ENCODE data around the gene TMEM175.

Gene TMEM175

DNA sequence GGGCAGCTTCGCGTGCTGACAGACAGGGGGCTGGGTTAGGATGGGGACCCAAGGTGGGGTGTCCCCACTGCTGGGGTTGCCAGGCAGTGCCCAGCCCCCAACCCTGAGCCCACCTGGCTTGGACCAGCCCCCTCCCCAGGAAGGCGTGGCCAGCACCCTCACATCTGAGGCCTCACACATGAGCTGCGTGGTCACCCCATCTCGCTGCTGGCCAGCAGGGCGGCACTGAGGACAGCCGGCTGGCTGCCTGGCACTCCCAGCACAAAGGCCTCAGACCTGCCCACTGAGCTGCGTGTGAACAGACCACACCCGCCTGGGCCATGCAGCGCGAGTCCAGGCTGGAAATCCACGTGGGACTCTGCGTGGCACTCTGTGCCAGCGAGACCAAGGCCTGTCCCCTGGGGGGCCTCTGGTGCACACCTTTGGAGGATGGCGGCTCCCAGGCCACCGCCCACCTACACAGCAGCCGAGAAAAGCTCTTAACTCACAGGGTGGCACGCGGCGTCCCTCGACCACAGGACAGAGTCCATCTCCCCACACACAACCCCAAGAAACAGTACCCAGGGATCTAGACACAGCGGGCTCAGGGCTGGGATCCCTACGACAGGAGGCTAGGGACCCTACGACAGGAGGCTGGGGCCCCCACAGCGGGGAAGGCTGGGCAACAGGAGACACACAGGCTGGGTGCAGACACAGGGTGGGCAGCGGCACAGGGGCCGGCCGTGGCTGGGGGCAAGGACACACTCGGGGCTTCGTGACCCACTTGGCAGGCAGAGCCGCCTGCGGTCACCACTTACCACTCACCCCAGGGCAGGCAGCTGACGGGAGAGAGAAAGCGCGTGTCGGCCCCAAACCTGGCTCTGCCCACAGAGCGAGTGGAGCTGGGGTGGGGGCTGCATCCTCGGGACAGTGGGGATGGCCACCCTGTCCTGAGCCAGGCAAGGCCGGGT lies 31.3 kb downstream of the TMEM175 start:
- H3K4me3 ChIP-seq (ENCODE audit: low read length): no peak overlapping the region
- no peak overlapping the region for H3K9ac ChIP-seq (ENCODE audit: low read length)
- no peaks in the 10 kb centered on the region for H3K4me1 ChIP-seq (ENCODE audit: low read length)
- no peaks in the 10 kb centered on the region for H3K27me3 ChIP-seq (ENCODE audit: low read depth, low read length)
- TF ChIP-seq EZH2phosphoT487 (IDR thresholded peaks at IDR 0.05; ENCODE audit: low read depth): no peak
- TF ChIP-seq, protein P1, sequence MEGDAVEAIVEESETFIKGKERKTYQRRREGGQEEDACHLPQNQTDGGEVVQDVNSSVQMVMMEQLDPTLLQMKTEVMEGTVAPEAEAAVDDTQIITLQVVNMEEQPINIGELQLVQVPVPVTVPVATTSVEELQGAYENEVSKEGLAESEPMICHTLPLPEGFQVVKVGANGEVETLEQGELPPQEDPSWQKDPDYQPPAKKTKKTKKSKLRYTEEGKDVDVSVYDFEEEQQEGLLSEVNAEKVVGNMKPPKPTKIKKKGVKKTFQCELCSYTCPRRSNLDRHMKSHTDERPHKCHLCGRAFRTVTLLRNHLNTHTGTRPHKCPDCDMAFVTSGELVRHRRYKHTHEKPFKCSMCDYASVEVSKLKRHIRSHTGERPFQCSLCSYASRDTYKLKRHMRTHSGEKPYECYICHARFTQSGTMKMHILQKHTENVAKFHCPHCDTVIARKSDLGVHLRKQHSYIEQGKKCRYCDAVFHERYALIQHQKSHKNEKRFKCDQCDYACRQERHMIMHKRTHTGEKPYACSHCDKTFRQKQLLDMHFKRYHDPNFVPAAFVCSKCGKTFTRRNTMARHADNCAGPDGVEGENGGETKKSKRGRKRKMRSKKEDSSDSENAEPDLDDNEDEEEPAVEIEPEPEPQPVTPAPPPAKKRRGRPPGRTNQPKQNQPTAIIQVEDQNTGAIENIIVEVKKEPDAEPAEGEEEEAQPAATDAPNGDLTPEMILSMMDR (IDR thresholded peaks at IDR 0.05; ENCODE audit: low read depth, low read length): no peak
- H3K27ac ChIP-seq (ENCODE audit: low read length): no peak overlapping the region
- no peaks in the 10 kb centered on the region for H3K9me3 ChIP-seq (ENCODE audit: insufficient read depth, low read length)
- H3K79me2 ChIP-seq (ENCODE audit: low read length): no peaks in the 10 kb centered on the region
- no peaks in the 10 kb centered on the region for H4K20me1 ChIP-seq (ENCODE audit: insufficient read depth, low read length)
- no peak overlapping the region for H3K4me2 ChIP-seq (ENCODE audit: low read length)
- H2AFZ ChIP-seq (ENCODE audit: low read depth, low read length): no peak overlapping the region
- H3K36me3 ChIP-seq (replicated peaks; ENCODE audit: low read depth, low read length): no peaks in the 10 kb centered on the region

DNA sequence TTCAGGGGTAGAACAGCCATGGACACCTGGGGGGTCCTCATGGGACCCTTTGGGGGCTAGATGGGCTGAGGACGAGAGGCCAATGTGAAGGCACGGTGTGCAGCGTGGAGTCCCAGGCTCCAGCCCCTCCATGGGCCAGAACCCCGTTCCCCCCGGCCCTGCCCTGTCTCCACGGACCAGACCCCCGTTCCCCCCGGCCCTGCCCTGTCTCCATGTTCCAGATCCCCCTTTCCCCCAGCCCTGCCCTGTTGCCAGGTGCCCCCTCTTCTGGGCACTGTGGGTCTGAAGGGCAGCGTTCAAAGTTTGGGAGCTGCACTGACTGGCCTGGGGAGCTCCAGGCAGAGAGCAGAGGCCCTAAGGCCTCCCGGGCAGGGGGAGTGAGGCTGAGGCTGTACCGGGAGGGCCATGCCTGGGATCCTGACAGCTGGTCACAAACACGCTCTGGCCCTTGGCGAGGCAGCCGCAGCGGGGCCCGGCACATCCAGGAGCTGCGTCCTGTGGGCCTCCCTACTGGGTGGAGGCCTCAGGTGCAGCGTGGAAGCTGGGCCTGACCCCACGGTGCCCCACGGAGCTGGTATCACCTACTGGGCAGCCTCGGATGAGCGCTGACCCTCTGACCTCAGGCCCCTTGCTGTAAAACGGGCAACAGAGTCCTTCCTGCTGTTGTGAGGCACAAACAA lies 32.2 kb downstream of the TMEM175 start:
- Histone ChIP-seq H3K9me3 (ENCODE audit: insufficient read depth, low read length) (no peaks in the 10 kb centered on the region), H3K27ac (ENCODE audit: low read length) (no peak overlapping the region), H3K27me3 (ENCODE audit: low read depth, low read length) (no peaks in the 10 kb centered on the region), H3K36me3 (replicated peaks; ENCODE audit: low read depth, low read length) (no peaks in the 10 kb centered on the region), H3K9ac (ENCODE audit: low read length) (no peak overlapping the region), H2AFZ (ENCODE audit: low read depth, low read length) (no peak overlapping the region), H4K20me1 (ENCODE audit: insufficient read depth, low read length) (no peaks in the 10 kb centered on the region), H3K4me2 (ENCODE audit: low read length) (no peak overlapping the region), H3K4me3 (ENCODE audit: low read length) (no peak overlapping the region), H3K79me2 (ENCODE audit: low read length) (no peaks in the 10 kb centered on the region), H3K4me1 (ENCODE audit: low read length) (no peaks in the 10 kb centered on the region)
- TF ChIP-seq, protein P1 (IDR thresholded peaks at IDR 0.05; ENCODE audit: low read depth, low read length): no peak
- no peak for TF ChIP-seq EZH2phosphoT487 (IDR thresholded peaks at IDR 0.05; ENCODE audit: low read depth)

DNA sequence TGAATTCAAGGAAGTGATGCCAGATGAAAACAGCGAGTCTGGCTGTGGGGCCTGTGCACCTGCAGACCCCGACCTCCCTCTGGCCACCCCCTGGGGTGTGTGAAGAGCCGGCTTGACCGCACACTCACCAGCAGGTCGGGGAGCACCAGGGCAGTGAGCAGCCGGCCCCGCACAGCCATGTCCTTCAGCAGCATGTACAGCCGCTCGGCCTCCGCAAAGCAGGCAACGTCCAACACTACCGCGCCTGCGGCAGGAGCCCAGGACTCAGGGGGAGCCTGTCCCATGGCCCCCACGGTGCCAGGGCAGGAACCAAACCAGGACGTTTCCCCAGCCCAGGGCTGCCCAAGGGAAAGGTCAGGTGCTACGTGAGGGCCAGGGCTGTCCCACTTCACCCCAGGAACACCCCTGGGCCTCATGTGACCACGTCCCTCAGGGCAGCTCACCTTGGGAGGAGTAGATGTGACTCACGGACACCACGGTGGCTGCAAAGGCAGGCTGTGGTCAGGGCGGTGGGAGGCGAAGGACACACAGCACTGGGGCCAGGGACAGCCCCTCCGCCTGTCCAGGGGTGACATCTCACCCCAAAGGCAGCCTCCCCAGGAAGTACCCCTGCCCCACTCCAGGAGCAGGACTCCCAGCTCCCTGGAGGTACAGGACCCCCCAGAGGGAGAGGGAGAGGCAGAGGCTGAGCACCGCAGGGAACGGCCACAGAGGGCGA lies 32.9 kb downstream of the TMEM175 start:
- Histone ChIP-seq H3K79me2 (ENCODE audit: low read length) (no peaks in the 10 kb centered on the region), H3K9ac (ENCODE audit: low read length) (no peak overlapping the region), H3K4me1 (ENCODE audit: low read length) (no peaks in the 10 kb centered on the region), H3K4me2 (ENCODE audit: low read length) (no peak overlapping the region), H2AFZ (ENCODE audit: low read depth, low read length) (no peak overlapping the region), H3K27ac (ENCODE audit: low read length) (no peak overlapping the region), H4K20me1 (ENCODE audit: insufficient read depth, low read length) (no peaks in the 10 kb centered on the region), H3K27me3 (ENCODE audit: low read depth, low read length) (no peaks in the 10 kb centered on the region), H3K4me3 (ENCODE audit: low read length) (no peak overlapping the region), H3K36me3 (replicated peaks; ENCODE audit: low read depth, low read length) (no peaks in the 10 kb centered on the region), H3K9me3 (ENCODE audit: insufficient read depth, low read length) (no peaks in the 10 kb centered on the region)
- no peak for TF ChIP-seq EZH2phosphoT487 (IDR thresholded peaks at IDR 0.05; ENCODE audit: low read depth)
- TF ChIP-seq, protein P1 (IDR thresholded peaks at IDR 0.05; ENCODE audit: low read depth, low read length): no peak

DNA sequence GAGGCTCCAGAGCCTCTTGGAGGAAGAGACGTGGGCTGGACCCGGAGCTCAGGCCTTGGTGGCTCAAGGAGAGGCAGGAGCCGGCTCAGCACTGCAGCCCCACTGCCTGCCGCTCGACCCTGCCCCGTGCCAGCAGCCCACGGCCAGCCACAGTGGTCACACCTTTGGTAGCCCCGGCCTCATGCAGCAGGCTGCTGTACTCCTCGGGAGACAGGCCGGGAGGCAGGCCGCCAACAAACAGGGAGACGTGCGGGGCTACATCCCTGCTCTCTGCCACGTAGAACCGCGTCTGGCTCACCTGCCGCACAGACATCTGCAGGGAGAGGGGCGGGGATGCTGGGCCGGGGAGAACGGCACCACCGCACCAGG lies 33.5 kb downstream of the TMEM175 start:
- no peaks in the 10 kb centered on the region for H3K36me3 ChIP-seq (replicated peaks; ENCODE audit: low read depth, low read length)

More for the DNA sequence above, 33.5 kb downstream of the TMEM175 start:
- Histone ChIP-seq H3K9me3 (ENCODE audit: insufficient read depth, low read length) (no peaks in the 10 kb centered on the region), H3K9ac (ENCODE audit: low read length) (no peak overlapping the region), H3K4me3 (ENCODE audit: low read length) (no peak overlapping the region), H3K79me2 (ENCODE audit: low read length) (no peaks in the 10 kb centered on the region), H3K27ac (ENCODE audit: low read length) (no peak overlapping the region), H3K4me2 (ENCODE audit: low read length) (no peak overlapping the region), H3K4me1 (ENCODE audit: low read length) (no peaks in the 10 kb centered on the region), H4K20me1 (ENCODE audit: insufficient read depth, low read length) (no peaks in the 10 kb centered on the region), H2AFZ (ENCODE audit: low read depth, low read length) (no peak overlapping the region), H3K27me3 (ENCODE audit: low read depth, low read length) (no peaks in the 10 kb centered on the region)
- TF ChIP-seq, protein P1 (IDR thresholded peaks at IDR 0.05; ENCODE audit: low read depth, low read length): no peak
- no peak for TF ChIP-seq EZH2phosphoT487 (IDR thresholded peaks at IDR 0.05; ENCODE audit: low read depth)
